OCI-LY3 (cell line): ENCODE data around the gene CTNNA1.

Experiments
- CTCF ChIP-seq: fragments of 200-600, 300-600 bp; sonication (generic); IDR thresholded peaks from 2 replicates; pipeline ENCODE4 v1.5.1; 2014; ENCODE audit warnings: antibody characterized with exemption, low read length, low read depth
- EZH2phosphoT487 ChIP-seq: fragments of 200-600 bp; shearing (Covaris generic); IDR thresholded peaks from 2 replicates; pipeline ENCODE4 v1.6.1; 2018; ENCODE audit warnings: antibody characterized with exemption, mixed run types, low read depth

GRCh38 chr5:138833726-138834480 is 80.7 kb downstream of the CTNNA1 start:
- TF ChIP-seq CTCF: no peak
- TF ChIP-seq EZH2phosphoT487: no peak
